HepG2 (cell line): ENCODE results near the gene COLEC12. TPM values are rescaled to one million over a fixed set of nuclear protein-coding genes. Genes with fewer than 3 reads are reported as not detected.

Experiments used
- AKNA ChIP-seq: sonication (generic); formaldehyde crosslinking; IDR thresholded peaks from 2 replicates; pipeline ENCODE4 v1.4.0; 2020; ENCODE audit warnings: missing genetic modification reagents, borderline replicate concordance
- CREBL2 ChIP-seq: sonication (generic); formaldehyde crosslinking; IDR thresholded peaks from 2 replicates; pipeline ENCODE4 v1.8.1; 2023; ENCODE audit warnings: missing genetic modification reagents, mild to moderate bottlenecking, borderline replicate concordance
- GLMP ChIP-seq: sonication (generic); formaldehyde crosslinking; IDR thresholded peaks from 2 replicates; pipeline ENCODE4 v1.9.0; 2021; ENCODE audit warnings: missing genetic modification reagents, mild to moderate bottlenecking, borderline replicate concordance
- KAT8 ChIP-seq: IDR thresholded peaks from 2 replicates; pipeline ENCODE4 v1.6.1; 2016; ENCODE audit warnings: missing genetic modification reagents, missing compliant biosample characterization
- NFKB2 ChIP-seq: sonication (generic); formaldehyde crosslinking; IDR thresholded peaks from 2 replicates; pipeline ENCODE4 v1.4.0; 2020; ENCODE audit warnings: missing genetic modification reagents, borderline replicate concordance
- POLR2G ChIP-seq: fragments of 200-400 bp; formaldehyde crosslinking; IDR thresholded peaks from 2 replicates; pipeline ENCODE4 v1.6.1; 2018; ENCODE audit warnings: mild to moderate bottlenecking, low read depth, low read length, moderate library complexity
- RELA ChIP-seq: sonication (generic); formaldehyde crosslinking; IDR thresholded peaks from 2 replicates; pipeline ENCODE4 v1.4.0; 2020; ENCODE audit warnings: missing genetic modification reagents
- SRSF1 ChIP-seq: fragments of 200-400 bp; formaldehyde crosslinking; optimal IDR thresholded peaks from 2 replicates; pipeline ENCODE3; 2017; ENCODE audit warnings: mild to moderate bottlenecking, low read depth, low read length, moderate library complexity
- ZBTB46 ChIP-seq: sonication (generic); formaldehyde crosslinking; IDR thresholded peaks from 2 replicates; pipeline ENCODE4 v1.4.0; 2020; ENCODE audit warnings: mild to moderate bottlenecking, missing genetic modification reagents, borderline replicate concordance
- ZNF589 ChIP-seq: sonication (generic); formaldehyde crosslinking; conservative IDR thresholded peaks from 2 replicates; pipeline ENCODE4 v1.8.0; 2022; ENCODE audit warnings: mild to moderate bottlenecking, moderate library complexity, missing genetic modification reagents
- ZNF788 ChIP-seq: sonication (generic); formaldehyde crosslinking; IDR thresholded peaks from 2 replicates; pipeline ENCODE4 v1.5.0; 2020; ENCODE audit warnings: mild to moderate bottlenecking, missing genetic modification reagents, borderline replicate concordance
- ZSCAN9 ChIP-seq: IDR thresholded peaks from 2 replicates; pipeline ENCODE4 v1.6.1; 2016; ENCODE audit warnings: borderline replicate concordance
- polyA plus RNA-seq, 8 experiments: library from polyadenylated mRNA; depleted of rRNA in 3 of 8; stranded (reverse) in 7 of 8; unstranded in 1 of 8; fragments of >200 nt; fragmentation: Illumina TruSeq in 4 of 8; extraction: Trizol in 4 of 8; gene quantifications; 2 replicates each; pipeline versions ENCODE4 v1.2.1 to v1.2.3, GENCODE V29; 2011 to 2016; ENCODE audit warnings: low read depth in 4 of 8, missing spikeins in 1 of 8, mixed read lengths in 1 of 8; ENCODE audit not compliant: insufficient read depth in 1 of 8
- total RNA-seq, 5 experiments: library from RNA; depleted of rRNA; stranded (reverse); fragments of >200 nt; fragmentation: Illumina TruSeq; extraction: Trizol; gene quantifications; 2 replicates each; pipeline ENCODE4 v1.2.3, GENCODE V29; 2016; ENCODE audit warnings: low read depth in 1 of 5

The COLEC12 gene
- total and polyA plus RNA-seq, 2 of the 13 experiments (the other 11 are each of a cell fraction or from before 2014, with no cell fraction given), result 0.02 to 0.11 TPM

GRCh38 chr18:267688-268552 lies 232.6 kb downstream of the COLEC12 start, which contains the start of gene THOC1 (continued):
- TF ChIP-seq ZBTB46 (CRISPR knock-in tag) (no peak), ZNF788 (CRISPR knock-in tag) (peak; percentile 98), RELA (CRISPR knock-in tag) (no peak; the same call in 1 of the 2 replicates), POLR2G (peak; percentile 95), ZSCAN9 (CRISPR knock-in tag) (peak; percentile 62), ZNF589 (CRISPR knock-in tag) (0 out of 2 replicates have a peak, but pooled peaks have one; percentile 49), GLMP (CRISPR knock-in tag) (no peak), SRSF1 (peak; percentile 70), CREBL2 (CRISPR knock-in tag) (0 out of 2 replicates have a peak, but pooled peaks have one; percentile 22), AKNA (CRISPR knock-in tag) (no peak), KAT8 (CRISPR knock-in tag) (peak; percentile 99), NFKB2 (0 out of 2 replicates have a peak, but pooled peaks have one; percentile 44)
